Trophoblast cell (in vitro differentiated cells and primary cell): ENCODE measurements around the gene CD164.

ENCODE experiments used
- DNase-seq, 2 donors: peaks; one replicate each; pipeline ENCODE4 v3.0.0-alpha.2; 2016
- H2AFZ ChIP-seq: 2 replicates; pipeline ENCODE4 v1.6.1; 2013; ENCODE audit warnings: low read length, moderate library complexity, mild to moderate bottlenecking; ENCODE audit not compliant: insufficient read depth, poor library complexity
- H2AK5ac ChIP-seq: 2 replicates; pipeline ENCODE4 v1.6.1; 2013; ENCODE audit warnings: mild to moderate bottlenecking, low read length
- H2BK120ac ChIP-seq: 2 replicates; pipeline ENCODE4 v1.6.1; 2013; ENCODE audit warnings: low read length, mild to moderate bottlenecking, moderate library complexity; ENCODE audit not compliant: insufficient read depth, poor library complexity
- H2BK12ac ChIP-seq: 2 replicates; pipeline ENCODE4 v1.6.1; 2013; ENCODE audit warnings: mild to moderate bottlenecking, low read length, moderate library complexity
- H2BK5ac ChIP-seq: 2 replicates; pipeline ENCODE4 v1.6.1; 2013; ENCODE audit warnings: low read length, low read depth, moderate library complexity, mild to moderate bottlenecking; ENCODE audit not compliant: poor library complexity
- H3K14ac ChIP-seq: 2 replicates; pipeline ENCODE4 v1.6.1; 2013; ENCODE audit warnings: mild to moderate bottlenecking, low read length
- H3K18ac ChIP-seq: 2 replicates; pipeline ENCODE4 v1.6.1; 2013; ENCODE audit warnings: mild to moderate bottlenecking, low read length
- H3K23ac ChIP-seq: 2 replicates; pipeline ENCODE4 v1.6.1; 2013; ENCODE audit warnings: low read length
- H3K27ac ChIP-seq: 2 replicates; pipeline ENCODE4 v1.5.1; 2013; ENCODE audit warnings: low read depth, mild to moderate bottlenecking, inconsistent platforms, low read length, moderate library complexity
- H3K27me3 ChIP-seq: 2 replicates; pipeline ENCODE4 v1.6.1; 2013; ENCODE audit warnings: inconsistent platforms, mild to moderate bottlenecking, low read length, moderate library complexity; ENCODE audit not compliant: insufficient read depth
- H3K36me3 ChIP-seq, 2 experiments: 1 replicate in 1 of 2; 2 replicates in 1 of 2; pipeline ENCODE4 v1.6.1; 2013; ENCODE audit warnings: low read length in 2 of 2, mild to moderate bottlenecking in 2 of 2, moderate library complexity in 1 of 2; ENCODE audit not compliant: insufficient read depth in 2 of 2, control insufficient read depth in 1 of 2
- H3K4ac ChIP-seq: 2 replicates; pipeline ENCODE4 v1.6.1; 2013; ENCODE audit warnings: low read depth, mild to moderate bottlenecking, low read length, moderate library complexity
- H3K4me1 ChIP-seq, 2 experiments: 1 replicate in 1 of 2; 2 replicates in 1 of 2; pipeline ENCODE4 v1.6.1; 2013; ENCODE audit warnings: low read length in 2 of 2, mild to moderate bottlenecking in 2 of 2, moderate library complexity in 1 of 2; ENCODE audit not compliant: insufficient read depth in 2 of 2, control insufficient read depth in 1 of 2
- H3K4me2 ChIP-seq: 2 replicates; pipeline ENCODE4 v1.6.1; 2013; ENCODE audit warnings: inconsistent platforms, mild to moderate bottlenecking, low read length, moderate library complexity
- H3K4me3 ChIP-seq: 2 replicates; pipeline ENCODE4 v1.5.1; 2013; ENCODE audit warnings: mild to moderate bottlenecking, low read depth, low read length, inconsistent platforms
- H3K79me1 ChIP-seq: one replicate; pipeline ENCODE4 v1.6.1; 2013; ENCODE audit warnings: low read length
- H3K79me2 ChIP-seq: 2 replicates; pipeline ENCODE4 v1.6.1; 2013; ENCODE audit warnings: low read length, mild to moderate bottlenecking; ENCODE audit not compliant: control insufficient read depth, insufficient read depth, poor library complexity
- H3K9ac ChIP-seq: 2 replicates; pipeline ENCODE4 v1.6.1; 2013; ENCODE audit warnings: mild to moderate bottlenecking, low read length
- H3K9me3 ChIP-seq: 2 replicates; pipeline ENCODE4 v1.6.1; 2013; ENCODE audit warnings: low read depth, mild to moderate bottlenecking, control low read depth, inconsistent platforms, low read length; ENCODE audit not compliant: insufficient read depth
- H4K12ac ChIP-seq: 2 replicates; pipeline ENCODE4 v1.6.1; 2013; ENCODE audit warnings: low read depth, mild to moderate bottlenecking, low read length, moderate library complexity
- H4K8ac ChIP-seq: 2 replicates; pipeline ENCODE4 v1.6.1; 2013; ENCODE audit warnings: low read depth, mild to moderate bottlenecking, low read length, moderate library complexity
- H4K91ac ChIP-seq: one replicate; pipeline ENCODE4 v1.6.1; 2013; ENCODE audit warnings: low read depth, mild to moderate bottlenecking, low read length, moderate library complexity
- WGBS: extraction: QIAGEN DNeasy Blood & Tissue Kit; methylation state at CpG from one replicate; pipeline ENCODE4 v1.1.7; 2013; ENCODE audit warnings: missing lambda C conversion rate; ENCODE audit not compliant: insufficient read length, insufficient coverage; ENCODE audit errors: extremely low coverage; 5-methylcytosine and 5-hydroxymethylcytosine counted together

CD164 gene

GRCh38 chr6:109382576-109383437 lies 540 bp upstream of the CD164 start:
- Histone ChIP-seq H2BK5ac (peak overlapping the region; percentile 94), H3K4me3 (peak overlapping the region; percentile 97), H4K12ac (peak overlapping the region; percentile 66), H3K18ac (peak overlapping the region; percentile 73), H3K79me2 (peaks cover 12% of the 10 kb centered on the region), H2BK12ac (peak overlapping the region; percentile 12), H3K79me1 (peaks cover 15% of the 10 kb centered on the region), H4K91ac (peak overlapping the region; percentile 94), H4K8ac (peak overlapping the region; percentile 75), H2BK120ac (peak overlapping the region; percentile 87), H3K27ac (peak overlapping the region; percentile 98), H3K23ac (no peak overlapping the region), H3K14ac (peak overlapping the region; percentile 78), H3K27me3 (no peaks in the 10 kb centered on the region), H3K36me3 (peaks cover 2 to 3% of the 10 kb centered on the region in 2 experiments), H2AFZ (peak overlapping the region; percentile 77), H3K4me1 (peaks cover 0 to 4% of the 10 kb centered on the region in 2 experiments), H3K9ac (peak overlapping the region; percentile 97), H3K4me2 (peak overlapping the region; percentile 72), H3K4ac (peak overlapping the region; percentile 5), H3K9me3 (no peaks in the 10 kb centered on the region), H2AK5ac (no peak overlapping the region)
- WGBS = no CpG with 5 or more reads among the region's 42 CpGs
- peak; percentile 95 to 97 for DNase-seq

GRCh38 chr6:109381061-109381746 lies 1.1 kb downstream of the CD164 start:
- no CpG with 5 or more reads among the region's 25 CpGs for WGBS
- Histone ChIP-seq H2AK5ac (no peak overlapping the region), H2AFZ (peak overlapping the region; percentile 83)

GRCh38 chr6:109379711-109380110 lies 2.6 kb downstream of the CD164 start:
- no peak overlapping the region for H2BK120ac ChIP-seq
- peak overlapping the region; percentile 49 for H3K4me2 ChIP-seq
- peaks cover 15% of the 10 kb centered on the region for H3K79me1 ChIP-seq
- peaks cover 12% of the 10 kb centered on the region for H3K79me2 ChIP-seq
- no peak overlapping the region for H3K4me3 ChIP-seq
- no peak overlapping the region for H3K14ac ChIP-seq
- no peak overlapping the region for H4K12ac ChIP-seq
- peak in 1 of 2 donors; percentile 40 for DNase-seq
- no peak overlapping the region for H4K91ac ChIP-seq
- H3K23ac ChIP-seq = no peak overlapping the region
- no peak overlapping the region for H2AK5ac ChIP-seq
- no peak overlapping the region for H3K18ac ChIP-seq
- H3K27ac ChIP-seq = no peak overlapping the region
- H2BK5ac ChIP-seq = no peak overlapping the region
- H3K27me3 ChIP-seq = no peaks in the 10 kb centered on the region
- H2AFZ ChIP-seq = no peak overlapping the region
- H4K8ac ChIP-seq = no peak overlapping the region
- no peak overlapping the region for H3K9ac ChIP-seq
- H3K4ac ChIP-seq = peak overlapping the region; percentile 98
- no peak overlapping the region for H2BK12ac ChIP-seq
- peaks cover 8 to 18% of the 10 kb centered on the region in 2 experiments for H3K36me3 ChIP-seq
- no peaks in the 10 kb centered on the region for H3K9me3 ChIP-seq
- WGBS = no CpG with 5 or more reads among the region's 2 CpGs
- peaks cover 0 to 4% of the 10 kb centered on the region in 2 experiments for H3K4me1 ChIP-seq

More at GRCh38 chr6:109381061-109381746, 1.1 kb downstream of the CD164 start:
- peak in 1 of 2 donors; percentile 69 for DNase-seq
- H4K12ac ChIP-seq = peak overlapping the region; percentile 91
- peak overlapping the region; percentile 98 for H3K27ac ChIP-seq
- H3K4me2 ChIP-seq = peak overlapping the region; percentile 72
- peak overlapping the region; percentile 20 for H2BK12ac ChIP-seq
- no peaks in the 10 kb centered on the region for H3K9me3 ChIP-seq
- peak overlapping the region; percentile 90 for H3K9ac ChIP-seq
- H3K14ac ChIP-seq = peak overlapping the region; percentile 77
- H3K4ac ChIP-seq = peak overlapping the region; percentile 78
- H2BK120ac ChIP-seq = peak overlapping the region; percentile 83
- H3K79me1 ChIP-seq = peaks cover 15% of the 10 kb centered on the region
- peak overlapping the region; percentile 78 for H3K18ac ChIP-seq
- no peaks in the 10 kb centered on the region for H3K27me3 ChIP-seq
- peak overlapping the region; percentile 94 for H2BK5ac ChIP-seq
- peaks cover 5 to 12% of the 10 kb centered on the region in 2 experiments for H3K36me3 ChIP-seq
- peak overlapping the region; percentile 97 for H3K4me3 ChIP-seq
- H3K4me1 ChIP-seq = peaks cover 0 to 4% of the 10 kb centered on the region in 2 experiments
- no peak overlapping the region for H3K23ac ChIP-seq
- H3K79me2 ChIP-seq = peaks cover 12% of the 10 kb centered on the region
- peak overlapping the region; percentile 92 for H4K8ac ChIP-seq
- H4K91ac ChIP-seq = peak overlapping the region; percentile 88

GRCh38 chr6:109377717-109378116 lies 4.5 kb downstream of the CD164 start:
- WGBS = no CpG with 5 or more reads among the region's 3 CpGs
- Histone ChIP-seq H2BK5ac (no peak overlapping the region), H3K9me3 (no peaks in the 10 kb centered on the region), H3K4ac (peak overlapping the region; percentile 16), H3K79me1 (peaks cover 11% of the 10 kb centered on the region), H3K14ac (no peak overlapping the region), H2BK12ac (no peak overlapping the region), H4K91ac (no peak overlapping the region), H2AK5ac (no peak overlapping the region), H3K27ac (no peak overlapping the region), H3K79me2 (peaks cover 12% of the 10 kb centered on the region), H3K4me1 (peaks cover 0 to 2% of the 10 kb centered on the region in 2 experiments), H3K4me2 (no peak overlapping the region), H4K12ac (no peak overlapping the region), H4K8ac (no peak overlapping the region), H3K36me3 (peaks cover 11 to 28% of the 10 kb centered on the region in 2 experiments), H3K18ac (no peak overlapping the region), H3K27me3 (no peaks in the 10 kb centered on the region), H3K23ac (no peak overlapping the region), H3K9ac (no peak overlapping the region), H3K4me3 (no peak overlapping the region), H2AFZ (no peak overlapping the region), H2BK120ac (no peak overlapping the region)
- DNase-seq = no peak
